K562 (cell line): ENCODE results near the gene IP6K1. TPM values are rescaled to one million over a fixed set of nuclear protein-coding genes. Genes with fewer than 3 reads are reported as not detected.

Experiments used
- CBX1 ChIP-seq: sonication (generic); IDR thresholded peaks from 2 replicates; pipeline ENCODE4 v1.6.1; 2016; ENCODE audit warnings: antibody characterized with exemption, low read depth, mild to moderate bottlenecking
- ELF4 ChIP-seq: fragments of 450-650 bp; formaldehyde crosslinking; IDR thresholded peaks from 2 replicates; pipeline ENCODE4 v1.4.0; 2022; ENCODE audit warnings: missing genetic modification characterization
- GABPB1 ChIP-seq: sonication (generic); formaldehyde crosslinking; IDR thresholded peaks from 2 replicates; pipeline ENCODE4 v1.8.0; 2022; ENCODE audit warnings: mild to moderate bottlenecking, missing genetic modification reagents
- HCFC1 ChIP-seq: IDR thresholded peaks from 2 replicates; pipeline ENCODE4 v1.6.1; 2012; ENCODE audit warnings: low read depth, low read length, improper control_type of control experiment
- NBN ChIP-seq: fragments of 450-650 bp; IDR thresholded peaks from 2 replicates; pipeline ENCODE4 v1.6.1; 2016; ENCODE audit warnings: low read depth, mild to moderate bottlenecking
- RB1 ChIP-seq: fragments of 450-650 bp; IDR thresholded peaks from 2 replicates; pipeline ENCODE4 v1.6.1; 2017; ENCODE audit warnings: low read depth, mild to moderate bottlenecking
- RFX5 ChIP-seq: IDR thresholded peaks from 2 replicates; pipeline ENCODE4 v1.6.1; 2011; ENCODE audit warnings: low read depth, mild to moderate bottlenecking, improper control_type of control experiment, low read length
- SIN3B ChIP-seq: fragments of 450-650 bp; IDR thresholded peaks from 2 replicates; pipeline ENCODE4 v1.6.1; 2017; ENCODE audit warnings: low read depth, mild to moderate bottlenecking, moderate library complexity
- SIRT6 ChIP-seq: IDR thresholded peaks from one replicate; pipeline ENCODE4 v1.6.1; 2012; ENCODE audit warnings: low read depth, mild to moderate bottlenecking, control low read depth, inconsistent platforms, low read length, moderate library complexity
- SMAD4 ChIP-seq: fragments of 250-450 bp; sonication (Bioruptor Pico); conservative IDR thresholded peaks from 2 replicates; pipeline ENCODE4 v1.8.0; 2021; ENCODE audit warnings: inconsistent platforms, mild to moderate bottlenecking, moderate library complexity
- SMARCA4 ChIP-seq: fragments of 450-650 bp; IDR thresholded peaks from 2 replicates; pipeline ENCODE4 v1.6.1; 2016
- SP2 ChIP-seq: IDR thresholded peaks from 2 replicates; pipeline ENCODE4 v1.6.1; 2011; ENCODE audit warnings: mild to moderate bottlenecking, low read depth, low read length, moderate library complexity; ENCODE audit not compliant: poor library complexity, severe bottlenecking; ENCODE audit errors: extremely low read depth
- SRF ChIP-seq, 2 experiments: fragments of 250-450, 450-650 bp in 1 of 2; sonication (Bioruptor Pico) in 1 of 2; sonication (generic) in 1 of 2; formaldehyde crosslinking; IDR thresholded peaks; 2 replicates each; pipeline versions ENCODE4 v1.5.0 to v1.5.1; 2020 to 2022; ENCODE audit warnings: mild to moderate bottlenecking in 1 of 2, missing genetic modification reagents in 1 of 2
- SRSF9 ChIP-seq: fragments of 200-400 bp; formaldehyde crosslinking; IDR thresholded peaks from 2 replicates; pipeline ENCODE4 v1.6.1; 2017; ENCODE audit warnings: low read depth, low read length, borderline replicate concordance
- ZNF3 ChIP-seq: fragments of 250-450 bp; sonication (Bioruptor Pico); IDR thresholded peaks from 2 replicates; pipeline ENCODE4 v1.5.0; 2021; ENCODE audit warnings: mild to moderate bottlenecking, moderate library complexity
- polyA plus RNA-seq, 8 experiments: library from polyadenylated mRNA; depleted of rRNA in 4 of 8; stranded (reverse) in 5 of 8; unstranded in 3 of 8; fragments of >200 nt; fragmentation: Nextera tagmentation in 2 of 8; fragmentation: Illumina TruSeq in 1 of 8; extraction: Ambion mirVana in 2 of 8; extraction: Trizol in 1 of 8; gene quantifications; 2 replicates each; pipeline versions ENCODE4 v1.2.1 to v1.2.3, GENCODE V29; 2011 to 2014; ENCODE audit warnings: inconsistent platforms in 1 of 8, missing spikeins in 1 of 8
- total RNA-seq, 7 experiments: library from RNA; depleted of rRNA in 6 of 7; stranded (reverse); fragments of >200 nt in 6 of 7; fragmentation: Illumina TruSeq in 2 of 7; extraction: Trizol in 2 of 7; gene quantifications; 2 replicates each; pipeline versions ENCODE4 v1.2.1 to v1.2.3, GENCODE V29; 2011 to 2021; ENCODE audit warnings: low replicate concordance in 1 of 7
- TF ChIP-seq, protein P1 (sequence below): fragments of 250-450 bp; sonication (Bioruptor Pico); IDR thresholded peaks from 2 replicates; pipeline ENCODE4 v1.4.0; 2020; ENCODE audit warnings: borderline replicate concordance
- TF ChIP-seq, protein P2 (sequence below): fragments of 450-650 bp; conservative IDR thresholded peaks from 2 replicates; pipeline ENCODE4 v1.6.1; 2016; ENCODE audit warnings: missing genetic modification characterization, low read depth, mild to moderate bottlenecking, missing compliant biosample characterization, moderate library complexity
- TF ChIP-seq, protein P3 (sequence below): fragments of 450-650 bp; IDR thresholded peaks from 2 replicates; pipeline ENCODE4 v1.7.0; 2016; ENCODE audit warnings: borderline replicate concordance
- TF ChIP-seq, protein P4 (sequence below): fragments of 250-450 bp; sonication (Bioruptor Pico); IDR thresholded peaks from 2 replicates; pipeline ENCODE4 v1.4.0; 2020; ENCODE audit warnings: mild to moderate bottlenecking, moderate library complexity
- TF ChIP-seq, protein P5 (sequence below), 2 experiments: fragments of 450-650 bp; conservative IDR thresholded peaks; 2 replicates each; pipeline ENCODE4 v1.6.1; 2017; ENCODE audit warnings: mild to moderate bottlenecking in 2 of 2, moderate library complexity in 2 of 2

IP6K1 gene
- total and polyA plus RNA-seq, 9 of the 15 experiments (the other 6 are each of a cell fraction or from before 2014, with no cell fraction given) = 0.46 to 29.2 (median 13.1) TPM

DNA sequence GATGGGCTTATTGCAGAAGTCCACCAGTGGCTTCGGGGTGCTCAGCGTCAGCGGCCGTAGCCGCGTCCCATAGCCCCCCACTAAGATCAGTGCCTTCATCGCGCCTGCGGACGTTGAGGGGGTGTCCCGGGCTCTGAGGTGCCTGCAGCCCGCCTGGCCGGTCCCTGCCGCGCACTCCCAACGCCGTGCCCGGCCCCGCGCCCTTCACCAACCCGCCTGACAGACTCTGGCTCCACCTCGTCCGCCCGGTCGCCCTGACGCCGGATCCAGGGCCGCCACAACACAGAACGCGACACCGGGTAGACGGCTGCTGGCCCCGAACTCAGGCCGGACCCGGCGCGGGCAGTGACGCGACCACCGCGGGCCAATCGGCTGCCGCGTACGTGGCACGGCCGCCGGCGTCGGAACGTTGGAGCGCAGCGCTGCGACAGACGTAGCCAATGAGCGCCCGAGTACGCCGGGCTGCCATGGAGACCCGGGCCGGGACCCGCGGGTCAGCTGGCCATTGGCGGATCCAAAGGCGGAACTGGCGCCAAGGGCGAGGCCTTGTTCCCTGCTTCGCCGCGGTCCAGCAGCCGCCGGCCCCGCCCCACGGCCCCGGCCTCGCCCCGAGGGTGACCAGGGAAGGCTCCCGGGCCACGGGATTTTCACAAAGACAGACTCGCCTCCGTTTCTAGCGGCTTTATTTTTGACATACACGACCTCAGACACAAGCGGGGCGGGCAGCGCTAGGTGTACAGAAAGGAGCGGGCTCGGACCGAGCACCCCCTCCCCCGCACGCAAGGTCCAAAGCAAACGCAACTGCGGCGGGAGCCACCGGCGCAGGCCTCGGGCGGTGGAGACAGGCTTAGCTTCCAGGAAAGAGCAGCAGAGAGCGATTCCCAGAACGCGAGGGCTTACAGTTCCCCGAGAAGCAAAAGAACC lies 62.5 kb downstream of the IP6K1 start, which contains the start of gene GMPPB (continued):
- TF ChIP-seq, protein P1, sequence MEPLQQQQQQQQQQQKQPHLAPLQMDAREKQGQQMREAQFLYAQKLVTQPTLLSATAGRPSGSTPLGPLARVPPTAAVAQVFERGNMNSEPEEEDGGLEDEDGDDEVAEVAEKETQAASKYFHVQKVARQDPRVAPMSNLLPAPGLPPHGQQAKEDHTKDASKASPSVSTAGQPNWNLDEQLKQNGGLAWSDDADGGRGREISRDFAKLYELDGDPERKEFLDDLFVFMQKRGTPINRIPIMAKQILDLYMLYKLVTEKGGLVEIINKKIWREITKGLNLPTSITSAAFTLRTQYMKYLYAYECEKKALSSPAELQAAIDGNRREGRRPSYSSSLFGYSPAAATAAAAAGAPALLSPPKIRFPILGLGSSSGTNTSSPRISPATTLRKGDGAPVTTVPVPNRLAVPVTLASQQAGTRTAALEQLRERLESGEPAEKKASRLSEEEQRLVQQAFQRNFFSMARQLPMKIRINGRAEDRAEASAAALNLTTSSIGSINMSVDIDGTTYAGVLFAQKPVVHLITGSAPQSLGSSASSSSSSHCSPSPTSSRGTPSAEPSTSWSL (CRISPR knock-in tag) = no peak
- TF ChIP-seq HCFC1 (peak; percentile 73), SMARCA4 (peak; percentile 38; the same call in 1 of the 2 replicates), SRSF9 (no peak), CBX1 (no peak), RFX5 (no peak), ELF4 (CRISPR knock-in tag) (no peak), ZNF3 (no peak), SP2 (peak; percentile 39), SMAD4 (CRISPR knock-in tag) (no peak; the same call in 1 of the 2 replicates), NBN (no peak), SRF (CRISPR knock-in tag; IDR thresholded peaks at IDR 0.05) (no peak), SIN3B (peak; percentile 96), GABPB1 (CRISPR knock-in tag) (peak; percentile 42; the same call in 1 of the 2 replicates), SIRT6 (no peak), RB1 (no peak)
- TF ChIP-seq, protein P2, sequence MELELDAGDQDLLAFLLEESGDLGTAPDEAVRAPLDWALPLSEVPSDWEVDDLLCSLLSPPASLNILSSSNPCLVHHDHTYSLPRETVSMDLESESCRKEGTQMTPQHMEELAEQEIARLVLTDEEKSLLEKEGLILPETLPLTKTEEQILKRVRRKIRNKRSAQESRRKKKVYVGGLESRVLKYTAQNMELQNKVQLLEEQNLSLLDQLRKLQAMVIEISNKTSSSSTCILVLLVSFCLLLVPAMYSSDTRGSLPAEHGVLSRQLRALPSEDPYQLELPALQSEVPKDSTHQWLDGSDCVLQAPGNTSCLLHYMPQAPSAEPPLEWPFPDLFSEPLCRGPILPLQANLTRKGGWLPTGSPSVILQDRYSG (tag) = no peak
- TF ChIP-seq, protein P3, sequence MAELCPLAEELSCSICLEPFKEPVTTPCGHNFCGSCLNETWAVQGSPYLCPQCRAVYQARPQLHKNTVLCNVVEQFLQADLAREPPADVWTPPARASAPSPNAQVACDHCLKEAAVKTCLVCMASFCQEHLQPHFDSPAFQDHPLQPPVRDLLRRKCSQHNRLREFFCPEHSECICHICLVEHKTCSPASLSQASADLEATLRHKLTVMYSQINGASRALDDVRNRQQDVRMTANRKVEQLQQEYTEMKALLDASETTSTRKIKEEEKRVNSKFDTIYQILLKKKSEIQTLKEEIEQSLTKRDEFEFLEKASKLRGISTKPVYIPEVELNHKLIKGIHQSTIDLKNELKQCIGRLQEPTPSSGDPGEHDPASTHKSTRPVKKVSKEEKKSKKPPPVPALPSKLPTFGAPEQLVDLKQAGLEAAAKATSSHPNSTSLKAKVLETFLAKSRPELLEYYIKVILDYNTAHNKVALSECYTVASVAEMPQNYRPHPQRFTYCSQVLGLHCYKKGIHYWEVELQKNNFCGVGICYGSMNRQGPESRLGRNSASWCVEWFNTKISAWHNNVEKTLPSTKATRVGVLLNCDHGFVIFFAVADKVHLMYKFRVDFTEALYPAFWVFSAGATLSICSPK = no peak
- TF ChIP-seq, protein P4, sequence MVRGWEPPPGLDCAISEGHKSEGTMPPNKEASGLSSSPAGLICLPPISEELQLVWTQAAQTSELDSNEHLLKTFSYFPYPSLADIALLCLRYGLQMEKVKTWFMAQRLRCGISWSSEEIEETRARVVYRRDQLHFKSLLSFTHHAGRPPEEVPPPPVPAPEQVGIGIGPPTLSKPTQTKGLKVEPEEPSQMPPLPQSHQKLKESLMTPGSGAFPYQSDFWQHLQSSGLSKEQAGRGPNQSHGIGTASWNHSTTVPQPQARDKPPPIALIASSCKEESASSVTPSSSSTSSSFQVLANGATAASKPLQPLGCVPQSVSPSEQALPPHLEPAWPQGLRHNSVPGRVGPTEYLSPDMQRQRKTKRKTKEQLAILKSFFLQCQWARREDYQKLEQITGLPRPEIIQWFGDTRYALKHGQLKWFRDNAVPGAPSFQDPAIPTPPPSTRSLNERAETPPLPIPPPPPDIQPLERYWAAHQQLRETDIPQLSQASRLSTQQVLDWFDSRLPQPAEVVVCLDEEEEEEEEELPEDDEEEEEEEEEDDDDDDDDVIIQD (CRISPR knock-in tag) = no peak
- TF ChIP-seq, protein P5, sequence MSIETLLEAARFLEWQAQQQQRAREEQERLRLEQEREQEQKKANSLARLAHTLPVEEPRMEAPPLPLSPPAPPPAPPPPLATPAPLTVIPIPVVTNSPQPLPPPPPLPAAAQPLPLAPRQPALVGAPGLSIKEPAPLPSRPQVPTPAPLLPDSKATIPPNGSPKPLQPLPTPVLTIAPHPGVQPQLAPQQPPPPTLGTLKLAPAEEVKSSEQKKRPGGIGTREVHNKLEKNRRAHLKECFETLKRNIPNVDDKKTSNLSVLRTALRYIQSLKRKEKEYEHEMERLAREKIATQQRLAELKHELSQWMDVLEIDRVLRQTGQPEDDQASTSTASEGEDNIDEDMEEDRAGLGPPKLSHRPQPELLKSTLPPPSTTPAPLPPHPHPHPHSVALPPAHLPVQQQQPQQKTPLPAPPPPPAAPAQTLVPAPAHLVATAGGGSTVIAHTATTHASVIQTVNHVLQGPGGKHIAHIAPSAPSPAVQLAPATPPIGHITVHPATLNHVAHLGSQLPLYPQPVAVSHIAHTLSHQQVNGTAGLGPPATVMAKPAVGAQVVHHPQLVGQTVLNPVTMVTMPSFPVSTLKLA (conservative IDR thresholded peaks at IDR 0.05) = peak in 1 of 2 experiments; percentile 84; a peak in 2 of 4 replicates
